ENCODE results near the gene SHBG. TPM values are rescaled to one million over a fixed set of nuclear protein-coding genes. Genes with fewer than 3 reads are reported as not detected.
A peak's percentile ranks its signal among the peaks of the same experiment; 100 is the strongest.

The SHBG gene
- total RNA-seq, 1 experiment from 2014 or later, result not detected

- no peak overlapping the region for H2AFZ ChIP-seq (ENCODE audit: low read depth, low read length, poor library complexity, severe bottlenecking)
- peaks cover 44% of the 10 kb centered on the region for H3K79me2 ChIP-seq (ENCODE audit: insufficient read depth, low read length)
- H3K36me3 ChIP-seq (ENCODE audit: control insufficient read depth in 1 of 2, insufficient read depth in 2 of 2, low read length in 2 of 2), result peaks cover 9 to 40% of the 10 kb centered on the region in 2 experiments; a peak in 3 of 4 replicates
- H3K9me3 ChIP-seq (ENCODE audit: control insufficient read depth in 1 of 2, insufficient read depth in 1 of 2, low read depth in 1 of 2, low read length in 2 of 2), result no peaks in the 10 kb centered on the region
- 0 out of 2 replicates have a peak overlapping the region, but pooled peaks have one; percentile 1 for H3K4me2 ChIP-seq (ENCODE audit: low read length)
- no peaks in the 10 kb centered on the region for H3K9me2 ChIP-seq (ENCODE audit: insufficient read depth)
- H4K20me1 ChIP-seq (ENCODE audit: insufficient read depth), result no peaks in the 10 kb centered on the region
- ChIA-PET RAD21 (ENCODE audit: low non-redundant PET in 1 of 2, low total read pairs in 2 of 2, uncharacterized antibody in 2 of 2, unreplicated experiment in 2 of 2) (interaction anchor here in 1 of 2 experiments (0.9 kb wide), 1 partner anchor 45 kb away, joined by 3 read pairs; no protein-coding TSS in a partner anchor), POLR2A (interaction anchor here (0.8 kb wide), 1 partner anchor 100 kb away, joined by 3 read pairs; the partner anchor contains the start of gene TP53), CTCF (interaction anchor here (0.6 to 4.9 kb wide), 4 partner anchors 13 to 101 kb away, joined by 3 to 39 read pairs (median 4); partner anchors contain the start of genes TP53 and WRAP53)
- intact Hi-C loops (cut with micrococcal nuclease), result no loop called here
- no peak overlapping the region for H3K4me3 ChIP-seq (replicated peaks in 1 of 2; ENCODE audit: low read depth in 1 of 2, low read length in 2 of 2)
- peaks cover 11 to 43% of the 10 kb centered on the region in 2 experiments for H3K4me1 ChIP-seq (ENCODE audit: control insufficient read depth in 1 of 2, insufficient read depth in 2 of 2, low read length in 2 of 2)
- no TSS peak for BruUV-seq (replicated peaks)
- ATAC-seq, result peak; percentile 53
- peak in 2 of 3 experiments; percentile 68 to 78; a peak in 5 of 6 replicates for TF ChIP-seq CTCF (IDR thresholded peaks at IDR 0.05 in 2 of 3, conservative IDR thresholded peaks at IDR 0.05 in 1 of 3; ENCODE audit: borderline replicate concordance in 1 of 3, insufficient read depth in 1 of 3, low read depth in 2 of 3, low read length in 2 of 3)
- TF ChIP-seq RAD21 (IDR thresholded peaks at IDR 0.05; ENCODE audit: low read depth), result peak; percentile 64
- TF ChIP-seq EZH2phosphoT487 (IDR thresholded peaks at IDR 0.05; ENCODE audit: borderline replicate concordance), result no peak
- no peak for TF ChIP-seq ZFX (IDR thresholded peaks at IDR 0.05)
- TF ChIP-seq TCF7L2 (IDR thresholded peaks at IDR 0.05; ENCODE audit: borderline replicate concordance, extremely low read depth, insufficient read depth, insufficient read length), result peak; percentile 17
- H3K27ac ChIP-seq (ENCODE audit: low read depth, low read length), result peak overlapping the region; percentile 53
- no peak overlapping the region for H3K9ac ChIP-seq (ENCODE audit: low read length)
- no peaks in the 10 kb centered on the region for H3K27me3 ChIP-seq (ENCODE audit: insufficient read depth, low read length)
- DNase-seq (ENCODE audit: low read depth, low spot score), result peak; percentile 58
Measured at GRCh38 chr17:7586673-7587419, 43.1 kb upstream of the SHBG start.
